Osteoblast (primary cell): ENCODE data around the gene MAN2A2. TPM values are rescaled to one million over a fixed set of nuclear protein-coding genes. Genes with fewer than 3 reads are reported as not detected.
A peak's percentile ranks its signal among the peaks of the same experiment; 100 is the strongest.

ENCODE experiments used
- DNase-seq: peaks from one replicate; pipeline ENCODE4 v3.0.0; 2011; ENCODE audit warnings: low spot score, mixed read lengths; ENCODE audit not compliant: insufficient read length; ENCODE audit errors: missing footprints
- H2AFZ ChIP-seq: 2 replicates; pipeline ENCODE4 v1.6.0; 2011; ENCODE audit warnings: mild to moderate bottlenecking, low read length
- H3K27ac ChIP-seq: 2 replicates; pipeline ENCODE4 v1.5.1; 2011; ENCODE audit warnings: mild to moderate bottlenecking, low read depth, low read length, moderate library complexity
- H3K27me3 ChIP-seq: 2 replicates; pipeline ENCODE4 v1.6.0; 2012; ENCODE audit warnings: mild to moderate bottlenecking, control low read depth, inconsistent platforms, low read length, moderate library complexity; ENCODE audit not compliant: insufficient read depth
- H3K36me3 ChIP-seq: 2 replicates; pipeline ENCODE4 v1.5.1; 2011; ENCODE audit warnings: mild to moderate bottlenecking, low read length, control low read depth, moderate library complexity; ENCODE audit not compliant: insufficient read depth
- H3K4me1 ChIP-seq: 2 replicates; pipeline ENCODE4 v1.5.1; 2011; ENCODE audit warnings: mild to moderate bottlenecking, low read length, control low read depth, moderate library complexity; ENCODE audit not compliant: insufficient read depth
- H3K4me2 ChIP-seq: 2 replicates; pipeline ENCODE4 v1.6.0; 2011; ENCODE audit warnings: mild to moderate bottlenecking, low read length; ENCODE audit not compliant: insufficient read depth
- H3K4me3 ChIP-seq: fragments of 200-600 bp; sonication (generic); 3 replicates; pipeline ENCODE4 v1.5.1; 2012; ENCODE audit warnings: mild to moderate bottlenecking, low read length, inconsistent platforms; ENCODE audit not compliant: insufficient read depth
- H3K79me2 ChIP-seq: 2 replicates; pipeline ENCODE4 v1.6.0; 2012; ENCODE audit warnings: mild to moderate bottlenecking, low read length, control low read depth, inconsistent platforms; ENCODE audit not compliant: insufficient read depth
- H3K9me3 ChIP-seq: 2 replicates; pipeline ENCODE4 v1.5.1; 2011; ENCODE audit warnings: low read depth, low read length, control low read depth
- H4K20me1 ChIP-seq: 2 replicates; pipeline ENCODE4 v1.6.0; 2012; ENCODE audit warnings: mild to moderate bottlenecking, low read length, control low read depth; ENCODE audit not compliant: insufficient read depth
- CTCF ChIP-seq: IDR thresholded peaks from 2 replicates; pipeline ENCODE4 v1.5.1; 2011; ENCODE audit warnings: mild to moderate bottlenecking, low read depth, low read length, moderate library complexity; ENCODE audit errors: extremely low read depth
- total RNA-seq: library from RNA; depleted of rRNA; stranded (reverse); fragments of >200 nt; gene quantifications from 2 replicates; pipeline ENCODE4 v1.2.3, GENCODE V29; 2012

The MAN2A2 gene
- total RNA-seq, 1 donor, result 15.2 TPM

- Histone ChIP-seq H3K36me3 (peaks cover 67% of the 10 kb centered on the region), H4K20me1 (no peaks in the 10 kb centered on the region), H3K27ac (no peak overlapping the region), H3K27me3 (no peaks in the 10 kb centered on the region), H3K9me3 (no peaks in the 10 kb centered on the region), H3K4me2 (no peak overlapping the region), H2AFZ (no peak overlapping the region), H3K4me1 (no peaks in the 10 kb centered on the region), H3K4me3 (no peak overlapping the region), H3K79me2 (no peaks in the 10 kb centered on the region)
- TF ChIP-seq CTCF, result no peak
- peak; percentile 82 for DNase-seq
Observed at GRCh38 chr15:90914305-90915080, 11.4 kb downstream of the MAN2A2 start.

- Histone ChIP-seq H3K79me2 (no peaks in the 10 kb centered on the region), H3K27me3 (no peaks in the 10 kb centered on the region), H3K4me3 (no peak overlapping the region), H3K4me2 (no peak overlapping the region), H3K4me1 (no peaks in the 10 kb centered on the region), H3K36me3 (peaks cover 69% of the 10 kb centered on the region), H2AFZ (no peak overlapping the region), H3K27ac (no peak overlapping the region), H3K9me3 (no peaks in the 10 kb centered on the region), H4K20me1 (no peaks in the 10 kb centered on the region)
- TF ChIP-seq CTCF, result no peak
- peak; percentile 62 for DNase-seq
Observed at GRCh38 chr15:90915216-90915807, 12.2 kb downstream of the MAN2A2 start.

- Histone ChIP-seq H3K36me3 (peaks cover 69% of the 10 kb centered on the region), H3K9me3 (no peaks in the 10 kb centered on the region), H2AFZ (no peak overlapping the region), H3K27me3 (no peaks in the 10 kb centered on the region), H4K20me1 (no peaks in the 10 kb centered on the region), H3K4me2 (no peak overlapping the region), H3K27ac (no peak overlapping the region), H3K4me1 (no peaks in the 10 kb centered on the region), H3K79me2 (no peaks in the 10 kb centered on the region), H3K4me3 (no peak overlapping the region)
- DNase-seq, result peak; percentile 69
- TF ChIP-seq CTCF, result no peak
Observed at GRCh38 chr15:90915808-90916440, 12.8 kb downstream of the MAN2A2 start.

- H3K4me1 ChIP-seq, result no peaks in the 10 kb centered on the region
- no peaks in the 10 kb centered on the region for H4K20me1 ChIP-seq
- no peaks in the 10 kb centered on the region for H3K79me2 ChIP-seq
- DNase-seq, result peak; percentile 78
- no peak overlapping the region for H2AFZ ChIP-seq
- peaks cover 69% of the 10 kb centered on the region for H3K36me3 ChIP-seq
- H3K4me2 ChIP-seq, result no peak overlapping the region
- H3K4me3 ChIP-seq, result no peak overlapping the region
- no peak overlapping the region for H3K27ac ChIP-seq
- no peaks in the 10 kb centered on the region for H3K9me3 ChIP-seq
- TF ChIP-seq CTCF, result no peak
- no peaks in the 10 kb centered on the region for H3K27me3 ChIP-seq
Observed at GRCh38 chr15:90916461-90916860, 13.4 kb downstream of the MAN2A2 start.
